Central memory CD4-positive, alpha-beta T cell (primary cell): ENCODE data around the gene ZNF83.

Source experiments
- DNase-seq: peaks from one replicate; pipeline ENCODE4 v3.0.0; 2022

Gene ZNF83

DNA sequence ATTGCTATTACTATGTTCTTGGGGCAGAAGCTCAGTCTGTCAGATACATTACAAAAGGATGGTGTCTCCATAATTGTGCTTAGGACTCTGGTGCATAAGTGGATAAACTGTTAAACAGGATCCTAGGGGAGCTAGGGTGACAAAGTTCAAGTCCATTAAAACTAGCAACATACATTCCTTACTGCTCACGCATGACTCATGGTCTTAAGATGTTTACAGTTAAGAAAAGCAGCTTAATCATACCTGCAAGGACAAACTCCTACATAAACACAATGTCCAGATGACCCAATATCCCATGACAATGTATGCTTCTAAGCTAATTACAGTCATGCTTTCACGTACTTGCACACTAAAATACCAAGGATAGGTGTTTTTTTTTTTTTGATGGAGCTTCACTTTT lies 71.6 kb downstream of the ZNF83 start:
- no peak for DNase-seq

GRCh38 chr19:52566121-52566520 lies 72.0 kb downstream of the ZNF83 start:
- no peak for DNase-seq
